Measurements from ENCODE around the gene DMC1. TPM values are rescaled to one million over a fixed set of nuclear protein-coding genes. Genes with fewer than 3 reads are reported as not detected.

DMC1 gene
- total and polyA plus RNA-seq, 2 of the 13 experiments (the other 11 are each of a cell fraction or from before 2014, with no cell fraction given): 0.82 TPM; not detected in 1

- TF ChIP-seq BCL3 (CRISPR knock-in tag; IDR thresholded peaks at IDR 0.05): peak; percentile 41; the same call in 1 of the 2 replicates
- TF ChIP-seq ZNF446 (CRISPR knock-in tag; IDR thresholded peaks at IDR 0.05): peak; percentile 75
- TF ChIP-seq MXD1 (CRISPR knock-in tag; IDR thresholded peaks at IDR 0.05): peak; percentile 80; the same call in 1 of the 2 replicates
- TF ChIP-seq GATAD1 (CRISPR knock-in tag; IDR thresholded peaks at IDR 0.05): 0 out of 2 replicates have a peak, but pooled peaks have one; percentile 15
- no peak for TF ChIP-seq NRL (CRISPR knock-in tag; IDR thresholded peaks at IDR 0.05; ENCODE audit: borderline replicate concordance)
- peak; percentile 11; the same call in 1 of the 2 replicates for TF ChIP-seq THRA (CRISPR knock-in tag; IDR thresholded peaks at IDR 0.05; ENCODE audit: borderline replicate concordance)
- no peak for TF ChIP-seq ZNF329 (CRISPR knock-in tag; IDR thresholded peaks at IDR 0.05; ENCODE audit: low read depth)
- peak; percentile 62 for TF ChIP-seq ZNF777 (CRISPR knock-in tag; IDR thresholded peaks at IDR 0.05)
- TF ChIP-seq ZNF687 (CRISPR knock-in tag; IDR thresholded peaks at IDR 0.05): peak; percentile 0
- peak; percentile 96 for TF ChIP-seq ZSCAN22 (CRISPR knock-in tag; IDR thresholded peaks at IDR 0.05)
- TF ChIP-seq TAF15 (IDR thresholded peaks at IDR 0.05; ENCODE audit: low read depth, low read length, poor library complexity, severe bottlenecking): peak; percentile 43
- peak; percentile 37 for TF ChIP-seq XRCC5 (optimal IDR thresholded peaks at IDR 0.05; ENCODE audit: low read length)
- no peak for TF ChIP-seq ZNF552 (CRISPR knock-in tag; IDR thresholded peaks at IDR 0.05; ENCODE audit: borderline replicate concordance)
- peak; percentile 91 for TF ChIP-seq ZFY (CRISPR knock-in tag; IDR thresholded peaks at IDR 0.05)
- TF ChIP-seq TSC22D2 (CRISPR knock-in tag; IDR thresholded peaks at IDR 0.05; ENCODE audit: borderline replicate concordance): no peak
- TF ChIP-seq HMGXB4 (CRISPR knock-in tag; IDR thresholded peaks at IDR 0.05; ENCODE audit: borderline replicate concordance in 1 of 2, low read depth in 1 of 2): peak in 1 of 2 experiments; percentile 90; a peak in 2 of 4 replicates
- 0 out of 2 replicates have a peak, but pooled peaks have one; percentile 5 for TF ChIP-seq ERF (CRISPR knock-in tag; IDR thresholded peaks at IDR 0.05)
- peak; percentile 22 for TF ChIP-seq IKZF4 (CRISPR knock-in tag; IDR thresholded peaks at IDR 0.05; ENCODE audit: borderline replicate concordance, low read depth, not compliant biosample characterization)
- TF ChIP-seq ZNF772 (CRISPR knock-in tag; IDR thresholded peaks at IDR 0.05): peak; percentile 77
- TF ChIP-seq ZKSCAN5 (CRISPR knock-in tag; IDR thresholded peaks at IDR 0.05): no peak
Measured at GRCh38 chr22:38505541-38506117, 64.4 kb downstream of the DMC1 start (continued).
